Natural killer cell (primary cell): ENCODE data around the gene EHF. TPM values are rescaled to one million over a fixed set of nuclear protein-coding genes. Genes with fewer than 3 reads are reported as not detected.
A peak's percentile ranks its signal among the peaks of the same experiment; 100 is the strongest.

Source experiments
- ATAC-seq, 3 donors: fragments of 150-1000 bp in 2 of 3; fragments of 200-7000 bp in 1 of 3; cut with Tn5 transposase; 1 replicate in 1 of 3; 2 replicates in 2 of 3; pipeline ENCODE4 v1.10.0; 2021; ENCODE audit warnings: mild to moderate bottlenecking in 2 of 3, moderate library complexity in 2 of 3
- DNase-seq, 2 donors: peaks; one replicate each; pipeline versions ENCODE4 v3.0.0 to v3.0.0-alpha.2; 2013 to 2021; ENCODE audit warnings: mixed read lengths in 1 of 2
- H3K27ac ChIP-seq: one replicate; pipeline ENCODE4 v1.5.1; 2013; ENCODE audit warnings: mild to moderate bottlenecking, low read length
- H3K27me3 ChIP-seq: one replicate; pipeline ENCODE4 v1.6.1; 2013; ENCODE audit warnings: low read length; ENCODE audit not compliant: control insufficient read depth, insufficient read depth
- H3K36me3 ChIP-seq: one replicate; pipeline ENCODE4 v1.6.1; 2013; ENCODE audit warnings: low read length; ENCODE audit not compliant: control insufficient read depth, insufficient read depth
- H3K4me1 ChIP-seq: one replicate; pipeline ENCODE4 v1.6.1; 2013; ENCODE audit warnings: low read length; ENCODE audit not compliant: control insufficient read depth, insufficient read depth
- H3K4me3 ChIP-seq: one replicate; pipeline ENCODE4 v1.5.1; 2013; ENCODE audit warnings: low read length
- H3K9me3 ChIP-seq: one replicate; pipeline ENCODE4 v1.6.1; 2013; ENCODE audit warnings: low read length; ENCODE audit not compliant: control insufficient read depth, insufficient read depth
- H3K27ac Mint-ChIP-seq, 2 donors: one replicate each; pipeline ENCODE4 v1.8.0; 2022; ENCODE audit warnings: mild to moderate bottlenecking in 2 of 2, mixed read lengths in 2 of 2, moderate library complexity in 1 of 2
- H3K27me3 Mint-ChIP-seq, 2 donors: one replicate each; pipeline ENCODE4 v1.8.0; 2022; ENCODE audit warnings: low read depth in 2 of 2, mixed read lengths in 2 of 2
- H3K36me3 Mint-ChIP-seq: one replicate; pipeline ENCODE4 v1.8.0; 2022; ENCODE audit warnings: mixed read lengths
- H3K4me1 Mint-ChIP-seq, 2 donors: one replicate each; pipeline ENCODE4 v1.8.0; 2022; ENCODE audit warnings: mixed read lengths in 2 of 2
- H3K4me3 Mint-ChIP-seq: one replicate; pipeline ENCODE4 v1.8.0; 2022; ENCODE audit warnings: mild to moderate bottlenecking, moderate library complexity, mixed read lengths
- H3K9me3 Mint-ChIP-seq, 2 donors: one replicate each; pipeline ENCODE4 v1.8.0; 2022; ENCODE audit warnings: mixed read lengths in 2 of 2
- CTCF ChIP-seq: fragments of 200-600 bp; IDR thresholded peaks from one replicate; pipeline ENCODE4 v1.8.0; 2022; ENCODE audit warnings: antibody characterized with exemption
- WGBS: methylation state at CpG from one replicate; pipeline ENCODE4 v1.1.7; 2013; ENCODE audit warnings: missing lambda C conversion rate; ENCODE audit not compliant: insufficient coverage; 5-methylcytosine and 5-hydroxymethylcytosine counted together
- intact Hi-C: fragments of 100-400 bp; cut with micrococcal nuclease; formaldehyde crosslinking; loops from one replicate; pipeline ENCODE4 v1.14.2; 2022
- total RNA-seq, 4 donors: library from RNA; stranded (reverse); fragments of 120-200 nt in 1 of 4; gene quantifications; one replicate each; pipeline versions ENCODE4 v1.2.3 to v1.2.4, GENCODE V29; 2013 to 2022

EHF gene
- total RNA-seq, 3 donors from 2014 or later (not counting 1 experiment from before 2014, with no cell fraction given): not detected

- ATAC-seq (no peak), DNase-seq (no peak)
- WGBS: 93% methylated on average over 4 of the region's 4 CpGs
- no peak overlapping the region for H3K27ac Mint-ChIP-seq
- no peaks in the 10 kb centered on the region for H3K36me3 Mint-ChIP-seq
- no peak overlapping the region for H3K4me3 Mint-ChIP-seq
- peaks cover 11 to 34% of the 10 kb centered on the region in 2 donors for H3K27me3 Mint-ChIP-seq
- no peaks in the 10 kb centered on the region for H3K9me3 Mint-ChIP-seq
- H3K4me1 Mint-ChIP-seq: peaks cover 13 to 14% of the 10 kb centered on the region in 2 donors
- H3K4me3 ChIP-seq: no peak overlapping the region
- H3K27ac ChIP-seq: no peak overlapping the region
- no peaks in the 10 kb centered on the region for H3K36me3 ChIP-seq
- no peak for TF ChIP-seq CTCF
- H3K4me1 ChIP-seq: peaks cover 8% of the 10 kb centered on the region
- no peaks in the 10 kb centered on the region for H3K9me3 ChIP-seq
- no peaks in the 10 kb centered on the region for H3K27me3 ChIP-seq
- intact Hi-C loops: no loop called here
Measured at GRCh38 chr11:34631737-34632104, 10.8 kb downstream of the EHF start.

GRCh38 chr11:34632105-34632791, 11.4 kb downstream of the EHF start:
- Histone ChIP-seq H3K36me3 (no peaks in the 10 kb centered on the region), H3K4me3 (no peak overlapping the region), H3K9me3 (no peaks in the 10 kb centered on the region), H3K27ac (no peak overlapping the region), H3K27me3 (no peaks in the 10 kb centered on the region), H3K4me1 (peaks cover 8% of the 10 kb centered on the region)
- no peaks in the 10 kb centered on the region for H3K36me3 Mint-ChIP-seq
- no peaks in the 10 kb centered on the region for H3K9me3 Mint-ChIP-seq
- no peak overlapping the region for H3K4me3 Mint-ChIP-seq
- no peak for DNase-seq
- H3K27ac Mint-ChIP-seq: no peak overlapping the region
- 91% methylated on average over 5 of the region's 7 CpGs for WGBS
- peaks cover 13 to 14% of the 10 kb centered on the region in 2 donors for H3K4me1 Mint-ChIP-seq
- no peak for TF ChIP-seq CTCF
- H3K27me3 Mint-ChIP-seq: peaks cover 11 to 29% of the 10 kb centered on the region in 2 donors
- intact Hi-C loops: no loop called here
- ATAC-seq: no peak

- no peaks in the 10 kb centered on the region for H3K36me3 ChIP-seq
- H3K4me1 ChIP-seq: peaks cover 8% of the 10 kb centered on the region
- H3K9me3 ChIP-seq: no peaks in the 10 kb centered on the region
- no peak for TF ChIP-seq CTCF
- H3K27ac Mint-ChIP-seq: peak overlapping the region in 1 of 2 donors; percentile 41
- H3K27me3 Mint-ChIP-seq: peaks cover 11 to 26% of the 10 kb centered on the region in 2 donors
- H3K4me1 Mint-ChIP-seq: peaks cover 13 to 14% of the 10 kb centered on the region in 2 donors
- H3K36me3 Mint-ChIP-seq: no peaks in the 10 kb centered on the region
- no peaks in the 10 kb centered on the region for H3K27me3 ChIP-seq
- DNase-seq (no peak), ATAC-seq (peak in 1 of 3 donors; percentile 10)
- no peak overlapping the region for H3K4me3 ChIP-seq
- H3K4me3 Mint-ChIP-seq: no peak overlapping the region
- no peak overlapping the region for H3K27ac ChIP-seq
- intact Hi-C loops: no loop called here
- H3K9me3 Mint-ChIP-seq: no peaks in the 10 kb centered on the region
Measured at GRCh38 chr11:34633640-34633989, 12.7 kb downstream of the EHF start.
